ENCODE results near the gene DNAJC5G. TPM values are rescaled to one million over a fixed set of nuclear protein-coding genes. Genes with fewer than 3 reads are reported as not detected.

Gene DNAJC5G
- total and polyA plus RNA-seq, 2 of the 13 experiments (the other 11 are each of a cell fraction or from before 2014, with no cell fraction given) = 0.05 TPM; not detected in 1

DNA sequence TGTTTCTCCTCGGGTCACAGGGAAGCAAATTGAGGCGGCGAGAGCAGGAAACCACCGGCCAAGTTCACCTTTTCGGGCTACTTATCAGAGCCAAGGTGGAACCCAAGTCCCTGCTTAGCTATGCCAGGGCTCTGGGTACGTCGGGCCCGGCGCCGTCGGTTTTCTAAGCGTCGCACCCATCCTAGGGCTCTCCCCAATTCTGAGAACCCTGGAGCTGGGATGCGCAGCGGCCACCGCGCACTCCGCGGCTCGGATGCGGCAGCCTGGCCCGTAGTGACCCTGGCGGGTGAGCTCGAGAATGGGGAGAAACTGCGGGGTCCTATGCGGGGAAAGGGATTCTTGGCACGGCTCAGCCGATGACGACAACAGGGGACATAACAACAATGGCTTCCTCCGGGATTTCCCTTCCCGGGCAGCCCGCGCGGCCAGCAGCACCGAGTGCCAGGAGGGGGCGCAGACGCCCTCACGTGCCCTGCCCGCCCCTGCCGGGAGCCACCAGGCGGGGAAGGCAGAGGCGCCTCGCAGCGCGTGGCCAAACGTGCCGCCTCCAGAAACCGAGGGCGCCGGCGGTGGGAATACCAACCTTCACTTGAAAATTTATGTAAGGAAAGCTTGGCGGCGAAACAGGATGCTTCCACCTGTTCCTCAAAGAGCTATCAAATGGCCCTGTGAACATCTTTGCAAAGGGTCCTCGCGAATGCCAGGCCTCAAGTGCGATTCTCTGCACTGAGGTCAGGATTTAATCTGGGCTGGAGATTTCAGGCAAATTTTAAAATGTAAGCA lies 10.3 kb upstream of the DNAJC5G start (continued):
- TF ChIP-seq, protein P1, sequence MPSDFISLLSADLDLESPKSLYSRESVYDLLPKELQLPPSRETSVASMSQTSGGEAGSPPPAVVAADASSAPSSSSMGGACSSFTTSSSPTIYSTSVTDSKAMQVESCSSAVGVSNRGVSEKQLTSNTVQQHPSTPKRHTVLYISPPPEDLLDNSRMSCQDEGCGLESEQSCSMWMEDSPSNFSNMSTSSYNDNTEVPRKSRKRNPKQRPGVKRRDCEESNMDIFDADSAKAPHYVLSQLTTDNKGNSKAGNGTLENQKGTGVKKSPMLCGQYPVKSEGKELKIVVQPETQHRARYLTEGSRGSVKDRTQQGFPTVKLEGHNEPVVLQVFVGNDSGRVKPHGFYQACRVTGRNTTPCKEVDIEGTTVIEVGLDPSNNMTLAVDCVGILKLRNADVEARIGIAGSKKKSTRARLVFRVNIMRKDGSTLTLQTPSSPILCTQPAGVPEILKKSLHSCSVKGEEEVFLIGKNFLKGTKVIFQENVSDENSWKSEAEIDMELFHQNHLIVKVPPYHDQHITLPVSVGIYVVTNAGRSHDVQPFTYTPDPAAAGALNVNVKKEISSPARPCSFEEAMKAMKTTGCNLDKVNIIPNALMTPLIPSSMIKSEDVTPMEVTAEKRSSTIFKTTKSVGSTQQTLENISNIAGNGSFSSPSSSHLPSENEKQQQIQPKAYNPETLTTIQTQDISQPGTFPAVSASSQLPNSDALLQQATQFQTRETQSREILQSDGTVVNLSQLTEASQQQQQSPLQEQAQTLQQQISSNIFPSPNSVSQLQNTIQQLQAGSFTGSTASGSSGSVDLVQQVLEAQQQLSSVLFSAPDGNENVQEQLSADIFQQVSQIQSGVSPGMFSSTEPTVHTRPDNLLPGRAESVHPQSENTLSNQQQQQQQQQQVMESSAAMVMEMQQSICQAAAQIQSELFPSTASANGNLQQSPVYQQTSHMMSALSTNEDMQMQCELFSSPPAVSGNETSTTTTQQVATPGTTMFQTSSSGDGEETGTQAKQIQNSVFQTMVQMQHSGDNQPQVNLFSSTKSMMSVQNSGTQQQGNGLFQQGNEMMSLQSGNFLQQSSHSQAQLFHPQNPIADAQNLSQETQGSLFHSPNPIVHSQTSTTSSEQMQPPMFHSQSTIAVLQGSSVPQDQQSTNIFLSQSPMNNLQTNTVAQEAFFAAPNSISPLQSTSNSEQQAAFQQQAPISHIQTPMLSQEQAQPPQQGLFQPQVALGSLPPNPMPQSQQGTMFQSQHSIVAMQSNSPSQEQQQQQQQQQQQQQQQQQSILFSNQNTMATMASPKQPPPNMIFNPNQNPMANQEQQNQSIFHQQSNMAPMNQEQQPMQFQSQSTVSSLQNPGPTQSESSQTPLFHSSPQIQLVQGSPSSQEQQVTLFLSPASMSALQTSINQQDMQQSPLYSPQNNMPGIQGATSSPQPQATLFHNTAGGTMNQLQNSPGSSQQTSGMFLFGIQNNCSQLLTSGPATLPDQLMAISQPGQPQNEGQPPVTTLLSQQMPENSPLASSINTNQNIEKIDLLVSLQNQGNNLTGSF (CRISPR knock-in tag; IDR thresholded peaks at IDR 0.05) = peak; percentile 79; the same call in 1 of the 2 replicates
- no peak for TF ChIP-seq ATF7 (IDR thresholded peaks at IDR 0.05)
- no peak; the same call in 1 of the 2 replicates for TF ChIP-seq ATF7 (CRISPR knock-in tag; IDR thresholded peaks at IDR 0.05)
- TF ChIP-seq, protein P2, sequence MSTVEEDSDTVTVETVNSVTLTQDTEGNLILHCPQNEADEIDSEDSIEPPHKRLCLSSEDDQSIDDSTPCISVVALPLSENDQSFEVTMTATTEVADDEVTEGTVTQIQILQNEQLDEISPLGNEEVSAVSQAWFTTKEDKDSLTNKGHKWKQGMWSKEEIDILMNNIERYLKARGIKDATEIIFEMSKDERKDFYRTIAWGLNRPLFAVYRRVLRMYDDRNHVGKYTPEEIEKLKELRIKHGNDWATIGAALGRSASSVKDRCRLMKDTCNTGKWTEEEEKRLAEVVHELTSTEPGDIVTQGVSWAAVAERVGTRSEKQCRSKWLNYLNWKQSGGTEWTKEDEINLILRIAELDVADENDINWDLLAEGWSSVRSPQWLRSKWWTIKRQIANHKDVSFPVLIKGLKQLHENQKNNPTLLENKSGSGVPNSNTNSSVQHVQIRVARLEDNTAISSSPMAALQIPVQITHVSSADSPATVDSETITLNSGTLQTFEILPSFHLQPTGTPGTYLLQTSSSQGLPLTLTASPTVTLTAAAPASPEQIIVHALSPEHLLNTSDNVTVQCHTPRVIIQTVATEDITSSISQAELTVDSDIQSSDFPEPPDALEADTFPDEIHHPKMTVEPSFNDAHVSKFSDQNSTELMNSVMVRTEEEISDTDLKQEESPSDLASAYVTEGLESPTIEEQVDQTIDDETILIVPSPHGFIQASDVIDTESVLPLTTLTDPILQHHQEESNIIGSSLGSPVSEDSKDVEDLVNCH (CRISPR knock-in tag; IDR thresholded peaks at IDR 0.05) = no peak
- TF ChIP-seq EED (CRISPR knock-in tag; IDR thresholded peaks at IDR 0.05) = peak; percentile 81
- no peak for TF ChIP-seq ZNF816 (CRISPR knock-in tag; IDR thresholded peaks at IDR 0.05; ENCODE audit: borderline replicate concordance)
- TF ChIP-seq, protein P3, sequence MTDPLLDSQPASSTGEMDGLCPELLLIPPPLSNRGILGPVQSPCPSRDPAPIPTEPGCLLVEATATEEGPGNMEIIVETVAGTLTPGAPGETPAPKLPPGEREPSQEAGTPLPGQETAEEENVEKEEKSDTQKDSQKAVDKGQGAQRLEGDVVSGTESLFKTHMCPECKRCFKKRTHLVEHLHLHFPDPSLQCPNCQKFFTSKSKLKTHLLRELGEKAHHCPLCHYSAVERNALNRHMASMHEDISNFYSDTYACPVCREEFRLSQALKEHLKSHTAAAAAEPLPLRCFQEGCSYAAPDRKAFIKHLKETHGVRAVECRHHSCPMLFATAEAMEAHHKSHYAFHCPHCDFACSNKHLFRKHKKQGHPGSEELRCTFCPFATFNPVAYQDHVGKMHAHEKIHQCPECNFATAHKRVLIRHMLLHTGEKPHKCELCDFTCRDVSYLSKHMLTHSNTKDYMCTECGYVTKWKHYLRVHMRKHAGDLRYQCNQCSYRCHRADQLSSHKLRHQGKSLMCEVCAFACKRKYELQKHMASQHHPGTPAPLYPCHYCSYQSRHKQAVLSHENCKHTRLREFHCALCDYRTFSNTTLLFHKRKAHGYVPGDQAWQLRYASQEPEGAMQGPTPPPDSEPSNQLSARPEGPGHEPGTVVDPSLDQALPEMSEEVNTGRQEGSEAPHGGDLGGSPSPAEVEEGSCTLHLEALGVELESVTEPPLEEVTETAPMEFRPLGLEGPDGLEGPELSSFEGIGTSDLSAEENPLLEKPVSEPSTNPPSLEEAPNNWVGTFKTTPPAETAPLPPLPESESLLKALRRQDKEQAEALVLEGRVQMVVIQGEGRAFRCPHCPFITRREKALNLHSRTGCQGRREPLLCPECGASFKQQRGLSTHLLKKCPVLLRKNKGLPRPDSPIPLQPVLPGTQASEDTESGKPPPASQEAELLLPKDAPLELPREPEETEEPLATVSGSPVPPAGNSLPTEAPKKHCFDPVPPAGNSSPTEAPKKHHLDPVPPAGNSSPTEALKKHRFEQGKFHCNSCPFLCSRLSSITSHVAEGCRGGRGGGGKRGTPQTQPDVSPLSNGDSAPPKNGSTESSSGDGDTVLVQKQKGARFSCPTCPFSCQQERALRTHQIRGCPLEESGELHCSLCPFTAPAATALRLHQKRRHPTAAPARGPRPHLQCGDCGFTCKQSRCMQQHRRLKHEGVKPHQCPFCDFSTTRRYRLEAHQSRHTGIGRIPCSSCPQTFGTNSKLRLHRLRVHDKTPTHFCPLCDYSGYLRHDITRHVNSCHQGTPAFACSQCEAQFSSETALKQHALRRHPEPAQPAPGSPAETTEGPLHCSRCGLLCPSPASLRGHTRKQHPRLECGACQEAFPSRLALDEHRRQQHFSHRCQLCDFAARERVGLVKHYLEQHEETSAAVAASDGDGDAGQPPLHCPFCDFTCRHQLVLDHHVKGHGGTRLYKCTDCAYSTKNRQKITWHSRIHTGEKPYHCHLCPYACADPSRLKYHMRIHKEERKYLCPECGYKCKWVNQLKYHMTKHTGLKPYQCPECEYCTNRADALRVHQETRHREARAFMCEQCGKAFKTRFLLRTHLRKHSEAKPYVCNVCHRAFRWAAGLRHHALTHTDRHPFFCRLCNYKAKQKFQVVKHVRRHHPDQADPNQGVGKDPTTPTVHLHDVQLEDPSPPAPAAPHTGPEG (CRISPR knock-in tag; IDR thresholded peaks at IDR 0.05) = 0 out of 2 replicates have a peak, but pooled peaks have one; percentile 54
- TF ChIP-seq, protein P4, sequence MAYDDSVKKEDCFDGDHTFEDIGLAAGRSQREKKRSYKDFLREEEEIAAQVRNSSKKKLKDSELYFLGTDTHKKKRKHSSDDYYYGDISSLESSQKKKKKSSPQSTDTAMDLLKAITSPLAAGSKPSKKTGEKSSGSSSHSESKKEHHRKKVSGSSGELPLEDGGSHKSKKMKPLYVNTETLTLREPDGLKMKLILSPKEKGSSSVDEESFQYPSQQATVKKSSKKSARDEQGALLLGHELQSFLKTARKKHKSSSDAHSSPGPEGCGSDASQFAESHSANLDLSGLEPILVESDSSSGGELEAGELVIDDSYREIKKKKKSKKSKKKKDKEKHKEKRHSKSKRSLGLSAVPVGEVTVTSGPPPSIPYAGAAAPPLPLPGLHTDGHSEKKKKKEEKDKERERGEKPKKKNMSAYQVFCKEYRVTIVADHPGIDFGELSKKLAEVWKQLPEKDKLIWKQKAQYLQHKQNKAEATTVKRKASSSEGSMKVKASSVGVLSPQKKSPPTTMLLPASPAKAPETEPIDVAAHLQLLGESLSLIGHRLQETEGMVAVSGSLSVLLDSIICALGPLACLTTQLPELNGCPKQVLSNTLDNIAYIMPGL (CRISPR knock-in tag; IDR thresholded peaks at IDR 0.05; ENCODE audit: borderline replicate concordance in 1 of 2, low read depth in 1 of 2) = peak; percentile 86 to 95
- TF ChIP-seq ZNF446 (CRISPR knock-in tag; IDR thresholded peaks at IDR 0.05) = peak; percentile 94
- no peak for TF ChIP-seq ZNF33A (CRISPR knock-in tag; IDR thresholded peaks at IDR 0.05; ENCODE audit: borderline replicate concordance)
- TF ChIP-seq, protein P5, sequence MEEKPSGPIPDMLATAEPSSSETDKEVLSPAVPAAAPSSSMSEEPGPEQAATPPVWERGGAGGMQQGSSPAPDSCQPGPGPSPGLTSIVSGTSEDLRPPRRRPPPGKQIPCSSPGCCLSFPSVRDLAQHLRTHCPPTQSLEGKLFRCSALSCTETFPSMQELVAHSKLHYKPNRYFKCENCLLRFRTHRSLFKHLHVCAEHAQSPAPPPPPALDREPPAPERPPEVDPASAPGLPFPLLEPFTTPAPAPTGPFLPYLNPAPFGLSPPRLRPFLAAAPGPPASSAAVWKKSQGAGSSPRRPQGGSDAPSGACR (CRISPR knock-in tag; IDR thresholded peaks at IDR 0.05) = 0 out of 2 replicates have a peak, but pooled peaks have one; percentile 51
